ENCODE data around the gene TBX15. TPM values are rescaled to one million over a fixed set of nuclear protein-coding genes. Genes with fewer than 3 reads are reported as not detected.

Gene TBX15
- polyA plus RNA-seq, 1 donor (not counting 4 experiments of a cell fraction or from before 2014, with no cell fraction given), result not detected

- H3K79me2 ChIP-seq (ENCODE audit: control insufficient read depth, insufficient read depth, low read length), result no peaks in the 10 kb centered on the region
- dilution Hi-C loops (cut with MboI; ENCODE audit: extremely low pct_ligation_motif_present, low sequenced_read_pairs), result no loop called here
- FAIRE-seq, result no peak
These were observed 24.4 kb downstream of the TBX15 start for GRCh38 chr1:118963456-118964430.

DNA sequence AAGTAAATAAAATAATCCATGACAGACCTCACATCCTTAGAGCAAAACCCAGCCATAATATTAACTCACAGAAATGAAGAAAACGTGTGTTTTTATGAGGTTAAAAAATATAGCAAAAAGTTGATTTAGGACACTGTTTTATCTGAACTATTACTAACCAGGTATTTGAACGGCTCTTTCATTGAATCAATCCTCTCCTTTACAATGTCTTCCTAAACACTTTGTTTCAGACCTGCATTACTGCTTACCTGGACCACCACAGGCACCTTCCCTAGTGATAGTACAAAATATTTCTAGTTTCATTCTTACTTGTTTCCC is 25.0 kb downstream of the TBX15 start:
- H4K20me1 ChIP-seq (ENCODE audit: control insufficient read depth, extremely low read depth, insufficient read depth, low read length), result no peaks in the 10 kb centered on the region
- dilution Hi-C loops (cut with MboI; ENCODE audit: extremely low pct_ligation_motif_present, low sequenced_read_pairs), result no loop called here
- no peak overlapping the region for H3K4me3 ChIP-seq (ENCODE audit: control insufficient read depth in 2 of 3, extremely low read depth in 1 of 3, insufficient read depth in 2 of 3, low read depth in 1 of 3, low read length in 3 of 3)
- no peaks in the 10 kb centered on the region for H3K4me1 ChIP-seq (ENCODE audit: control insufficient read depth, extremely low read depth, insufficient read depth, low read length)
- H3K27me3 ChIP-seq (ENCODE audit: control insufficient read depth, extremely low read depth, insufficient read depth, low read length), result peaks cover 3% of the 10 kb centered on the region
- no peaks in the 10 kb centered on the region for H3K36me3 ChIP-seq (ENCODE audit: control insufficient read depth in 2 of 2, extremely low read depth in 1 of 2, insufficient read depth in 2 of 2, low read length in 2 of 2)
- no peaks in the 10 kb centered on the region for H3K79me2 ChIP-seq (ENCODE audit: control insufficient read depth, insufficient read depth, low read length)
- TF ChIP-seq EZH2 (IDR thresholded peaks at IDR 0.05; ENCODE audit: low read length) (no peak), CTCF (optimal IDR thresholded peaks at IDR 0.05 in 1 of 3, IDR thresholded peaks at IDR 0.05 in 1 of 3, conservative IDR thresholded peaks at IDR 0.05 in 1 of 3; ENCODE audit: extremely low read depth in 1 of 3, insufficient read depth in 2 of 3, low read length in 3 of 3) (no peak)
- H3K9ac ChIP-seq (ENCODE audit: control insufficient read depth, extremely low read depth, insufficient read depth, low read length), result no peak overlapping the region
- no peak for FAIRE-seq
- H3K9me1 ChIP-seq (ENCODE audit: control insufficient read depth, extremely low read depth, insufficient read depth, low read length), result no peaks in the 10 kb centered on the region
- no peak overlapping the region for H3K4me2 ChIP-seq (ENCODE audit: control insufficient read depth, extremely low read depth, insufficient read depth, low read depth, low read length)
- no peak overlapping the region for H3K27ac ChIP-seq (ENCODE audit: control insufficient read depth, insufficient read depth, low read length)
- H3K9me3 ChIP-seq (ENCODE audit: control insufficient read depth, low read depth, low read length), result no peaks in the 10 kb centered on the region
- no peak overlapping the region for H2AFZ ChIP-seq (ENCODE audit: control insufficient read depth, low read length)
- DNase-seq (ENCODE audit: low read depth, low spot score), result no peak

More at GRCh38 chr1:118963456-118964430, 24.4 kb downstream of the TBX15 start:
- H4K20me1 ChIP-seq (ENCODE audit: control insufficient read depth, extremely low read depth, insufficient read depth, low read length), result no peaks in the 10 kb centered on the region
- no peak overlapping the region for H3K4me3 ChIP-seq (ENCODE audit: control insufficient read depth in 2 of 3, extremely low read depth in 1 of 3, insufficient read depth in 2 of 3, low read depth in 1 of 3, low read length in 3 of 3)
- TF ChIP-seq CTCF (optimal IDR thresholded peaks at IDR 0.05 in 1 of 3, IDR thresholded peaks at IDR 0.05 in 1 of 3, conservative IDR thresholded peaks at IDR 0.05 in 1 of 3; ENCODE audit: extremely low read depth in 1 of 3, insufficient read depth in 2 of 3, low read length in 3 of 3) (no peak), EZH2 (IDR thresholded peaks at IDR 0.05; ENCODE audit: low read length) (no peak)
- H3K27ac ChIP-seq (ENCODE audit: control insufficient read depth, insufficient read depth, low read length), result no peak overlapping the region
- H2AFZ ChIP-seq (ENCODE audit: control insufficient read depth, low read length), result no peak overlapping the region
- H3K9me1 ChIP-seq (ENCODE audit: control insufficient read depth, extremely low read depth, insufficient read depth, low read length), result no peaks in the 10 kb centered on the region
- H3K4me2 ChIP-seq (ENCODE audit: control insufficient read depth, extremely low read depth, insufficient read depth, low read depth, low read length), result no peak overlapping the region
- H3K36me3 ChIP-seq (ENCODE audit: control insufficient read depth in 2 of 2, extremely low read depth in 1 of 2, insufficient read depth in 2 of 2, low read length in 2 of 2), result no peaks in the 10 kb centered on the region
- no peak overlapping the region for H3K9ac ChIP-seq (ENCODE audit: control insufficient read depth, extremely low read depth, insufficient read depth, low read length)
- H3K27me3 ChIP-seq (ENCODE audit: control insufficient read depth, extremely low read depth, insufficient read depth, low read length), result peaks cover 3% of the 10 kb centered on the region
- H3K4me1 ChIP-seq (ENCODE audit: control insufficient read depth, extremely low read depth, insufficient read depth, low read length), result no peaks in the 10 kb centered on the region
- no peaks in the 10 kb centered on the region for H3K9me3 ChIP-seq (ENCODE audit: control insufficient read depth, low read depth, low read length)
- DNase-seq (ENCODE audit: low read depth, low spot score), result no peak
